ENCODE results near the gene IRX4.

Gene IRX4

DNA sequence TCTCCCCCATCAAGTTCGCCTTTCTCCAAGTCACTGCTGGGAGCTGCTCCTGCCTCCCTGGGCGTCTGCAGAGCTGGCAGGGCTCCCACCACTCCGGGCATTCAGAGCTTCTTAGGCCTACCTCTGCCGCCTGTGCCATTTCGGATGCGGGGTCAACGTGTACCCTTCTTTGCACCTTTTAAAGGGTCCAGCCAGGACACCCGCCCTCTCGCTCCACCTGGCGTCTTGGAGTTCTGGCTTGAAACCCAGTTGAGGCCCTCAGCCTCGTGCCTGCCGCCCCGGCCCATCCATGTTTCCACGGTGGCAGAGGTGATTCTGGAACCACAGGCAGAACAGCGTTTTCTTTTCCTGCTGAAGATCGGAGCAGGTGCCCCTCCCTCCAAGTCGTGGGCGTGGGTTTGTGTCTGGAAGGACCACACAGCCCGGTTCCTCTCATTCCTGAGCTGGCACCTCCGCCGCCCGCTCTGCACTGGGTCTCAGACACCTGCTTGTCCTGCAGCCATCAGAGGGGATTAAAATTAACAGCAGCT, 48.6 kb downstream of the IRX4 start:
- no peak for DNase-seq

DNA sequence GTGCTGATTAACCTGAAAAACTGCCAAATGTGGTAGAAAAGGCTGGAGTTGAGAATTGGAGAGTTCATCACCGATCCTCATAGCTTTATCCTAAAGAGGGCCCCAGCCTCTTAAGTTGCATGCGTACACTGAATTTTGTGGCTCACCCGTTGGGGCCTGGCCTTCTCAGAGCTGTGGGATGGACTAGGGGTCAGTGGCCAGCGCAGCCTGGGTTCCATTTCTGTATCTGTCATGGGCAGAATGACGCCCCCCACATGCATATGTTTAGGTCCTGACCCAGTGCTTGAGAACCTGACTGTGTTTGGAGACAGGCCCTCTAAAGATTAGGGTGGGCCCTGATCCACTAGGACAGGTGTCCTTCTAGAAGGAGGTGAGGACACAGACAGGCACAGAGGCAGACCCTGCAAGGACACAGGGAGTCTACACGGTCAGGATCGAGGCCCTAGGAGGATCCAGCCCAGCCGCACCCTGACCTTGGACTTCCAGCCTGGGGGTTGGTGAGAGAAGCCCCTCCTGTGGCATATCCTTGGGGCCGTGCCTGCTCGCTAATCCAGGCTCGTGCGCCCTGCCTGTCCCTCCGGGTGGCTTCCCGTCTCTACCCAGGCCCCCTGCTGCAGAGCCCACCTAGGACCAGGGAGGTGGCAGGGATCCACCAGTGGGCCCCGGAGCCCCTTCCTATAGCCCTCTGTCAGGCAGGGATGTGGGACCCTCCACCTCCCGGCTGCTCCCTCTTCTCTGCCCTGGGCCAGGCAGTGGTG, 49.3 kb downstream of the IRX4 start:
- DNase-seq, result no peak

GRCh38 chr5:1832511-1833250, 50.0 kb downstream of the IRX4 start:
- DNase-seq, result no peak

DNA sequence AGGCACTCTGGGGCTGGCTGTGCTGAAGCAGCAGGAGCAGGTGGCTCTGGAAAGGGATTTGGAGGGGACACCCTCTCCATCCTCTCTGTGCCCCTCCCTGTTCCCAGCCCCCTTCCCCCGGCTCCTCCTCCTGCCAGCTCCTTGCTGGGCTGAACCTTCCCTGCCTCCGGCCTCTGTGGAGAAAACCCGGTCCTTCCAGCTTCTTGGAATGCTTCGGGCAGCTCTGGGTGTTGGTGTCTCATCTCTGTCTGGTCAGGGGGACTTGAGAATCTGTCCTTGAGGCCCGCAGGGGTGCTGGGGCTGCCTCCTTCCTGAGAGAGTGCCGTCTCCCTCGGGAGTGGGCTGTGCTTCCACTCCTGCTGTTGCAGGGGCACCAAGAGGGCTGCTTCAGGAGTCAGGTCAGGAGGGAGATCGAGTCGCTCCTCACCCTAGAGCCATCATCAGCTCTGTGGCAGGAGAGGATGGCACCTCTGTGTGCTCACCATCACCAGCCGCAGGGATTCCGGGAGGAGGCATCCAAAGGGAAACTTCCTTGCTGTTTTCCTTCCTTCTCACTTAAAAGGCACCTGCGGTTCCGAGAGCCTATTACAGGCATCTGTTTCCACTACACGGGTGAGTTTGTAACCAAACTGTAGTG, 50.9 kb downstream of the IRX4 start:
- DNase-seq, result no peak

GRCh38 chr5:1831257-1831656, 51.5 kb downstream of the IRX4 start:
- no peak for DNase-seq

- no peak for DNase-seq
Measured at GRCh38 chr5:1830571-1831228, 52.0 kb downstream of the IRX4 start.

- no peak for DNase-seq
Measured at GRCh38 chr5:1827886-1828397, 54.8 kb downstream of the IRX4 start.
